Endothelial cell of umbilical vein (primary cell): ENCODE data around the gene GRPEL1. TPM values are rescaled to one million over a fixed set of nuclear protein-coding genes. Genes with fewer than 3 reads are reported as not detected.

Experiments used
- BruUV-seq: library from RNA; stranded (reverse); fragments of 400-500 nt; replicated peaks from 2 replicates; lab custom pipeline; 2021; lab: Mats Ljungman, UMichigan
- CTCF ChIA-PET: fragments of 300-600, 350-600 bp; sonication (Branson Sonifier 250); formaldehyde crosslinking; loops from one replicate; lab custom pipeline; 2021; ENCODE audit warnings: antibody characterized with exemption, inconsistent platforms; lab: Charles Lee
- POLR2A ChIA-PET: fragments of 300-600, 350-600 bp; sonication (Branson Sonifier 250); formaldehyde crosslinking; loops from one replicate; lab custom pipeline; 2021; ENCODE audit warnings: antibody characterized with exemption, inconsistent platforms; lab: Charles Lee
- DNase-seq: peaks from one replicate; pipeline ENCODE4 v3.0.0-alpha.2; 2011; ENCODE audit warnings: low read depth, low spot score
- FAIRE-seq: peaks from 2 replicates; lab custom pipeline; 2011; peaks lifted over from hg19 to GRCh38; lab: Jason Lieb, UNC
- H2AFZ ChIP-seq: 2 replicates; pipeline ENCODE4 v1.6.0; 2012; ENCODE audit warnings: low read depth, low read length, control low read depth, inconsistent platforms
- H3K27ac ChIP-seq: 2 replicates; pipeline ENCODE4 v1.5.1; 2011; ENCODE audit warnings: low read depth, mild to moderate bottlenecking, control low read depth, low read length, moderate library complexity; ENCODE audit not compliant: insufficient read depth
- H3K27me3 ChIP-seq, 2 experiments: 2 replicates each; pipeline versions ENCODE4 v1.6.0 to v1.6.1; 2011; ENCODE audit warnings: low read length in 2 of 2, mixed read lengths in 1 of 2; ENCODE audit not compliant: control insufficient read depth in 2 of 2, insufficient read depth in 2 of 2
- H3K36me3 ChIP-seq, 2 experiments: 2 replicates in 1 of 2; 3 replicates in 1 of 2; pipeline ENCODE4 v1.5.1; 2011; ENCODE audit warnings: low read length in 2 of 2, mild to moderate bottlenecking in 1 of 2, moderate library complexity in 1 of 2; ENCODE audit not compliant: control insufficient read depth in 2 of 2, insufficient read depth in 2 of 2; ENCODE audit errors: extremely low read depth in 1 of 2
- H3K4me1 ChIP-seq: 3 replicates; pipeline ENCODE4 v1.5.1; 2011; ENCODE audit warnings: mild to moderate bottlenecking, low read length; ENCODE audit not compliant: control insufficient read depth, insufficient read depth; ENCODE audit errors: extremely low read depth
- H3K4me2 ChIP-seq: 2 replicates; pipeline ENCODE4 v1.6.1; 2011; ENCODE audit warnings: low read length, control low read depth, mixed read lengths; ENCODE audit not compliant: insufficient read depth
- H3K4me3 ChIP-seq, 3 experiments: fragments of 200-600 bp in 1 of 3; sonication (generic), shearing (Covaris generic) in 1 of 3; replicated peaks in 1 of 3; 2 replicates each; pipeline ENCODE4 v1.5.1; 2011 to 2016; ENCODE audit warnings: control low read depth in 3 of 3, low read length in 3 of 3, mild to moderate bottlenecking in 2 of 3, inconsistent platforms in 1 of 3, low read depth in 1 of 3, moderate library complexity in 1 of 3; ENCODE audit not compliant: insufficient read depth in 1 of 3
- H3K79me2 ChIP-seq: 2 replicates; pipeline ENCODE4 v1.6.0; 2012; ENCODE audit warnings: low read length, inconsistent platforms; ENCODE audit not compliant: control insufficient read depth, insufficient read depth
- H3K9ac ChIP-seq: replicated peaks from 2 replicates; pipeline ENCODE3; 2011; ENCODE audit warnings: low read length, control low read depth; ENCODE audit not compliant: insufficient read depth; ENCODE audit errors: extremely low read depth
- H3K9me1 ChIP-seq: replicated peaks from 3 replicates; pipeline ENCODE4 v1.6.0; 2011; ENCODE audit warnings: mild to moderate bottlenecking, low read length; ENCODE audit not compliant: control insufficient read depth, insufficient read depth; ENCODE audit errors: extremely low read depth
- H3K9me3 ChIP-seq: replicated peaks from 2 replicates; pipeline ENCODE4 v1.5.1; 2012; ENCODE audit warnings: low read length, inconsistent platforms; ENCODE audit not compliant: control insufficient read depth, insufficient read depth
- H4K20me1 ChIP-seq: replicated peaks from 2 replicates; pipeline ENCODE3; 2011; ENCODE audit warnings: mild to moderate bottlenecking, low read length; ENCODE audit not compliant: control insufficient read depth, insufficient read depth; ENCODE audit errors: extremely low read depth
- EZH2 ChIP-seq: IDR thresholded peaks from 2 replicates; pipeline ENCODE4 v1.6.1; 2012; ENCODE audit warnings: borderline replicate concordance, low read depth, mild to moderate bottlenecking, moderate library complexity, low read length, inconsistent platforms; ENCODE audit not compliant: severe bottlenecking
- FOS ChIP-seq: IDR thresholded peaks from 2 replicates; pipeline ENCODE4 v1.6.1; 2011; ENCODE audit warnings: mild to moderate bottlenecking, low read length, moderate library complexity, borderline replicate concordance; ENCODE audit not compliant: insufficient read depth
- GATA2 ChIP-seq: IDR thresholded peaks from 2 replicates; pipeline ENCODE4 v1.7.0; 2011; ENCODE audit warnings: low read depth, mild to moderate bottlenecking, moderate library complexity, mixed read lengths, low read length; ENCODE audit not compliant: insufficient read length, insufficient read depth
- JUN ChIP-seq: IDR thresholded peaks from 2 replicates; pipeline ENCODE4 v1.6.1; 2011; ENCODE audit warnings: borderline replicate concordance, low read depth; ENCODE audit not compliant: insufficient read length, insufficient read depth
- MYC ChIP-seq: IDR thresholded peaks from one replicate; pipeline ENCODE4 v1.6.1; 2011; ENCODE audit warnings: mild to moderate bottlenecking, low read depth, low read length
- POLR2A ChIP-seq: IDR thresholded peaks from 2 replicates; pipeline ENCODE4 v1.6.1; 2012; ENCODE audit warnings: low read depth, mild to moderate bottlenecking, control low read depth, low read length
- POLR2AphosphoS5 ChIP-seq: IDR thresholded peaks from 2 replicates; pipeline ENCODE4 v1.6.1; 2012; ENCODE audit warnings: low read depth, mild to moderate bottlenecking, control low read depth, low read length, moderate library complexity; ENCODE audit not compliant: insufficient read depth
- dilution Hi-C: fragments of 300-500 bp; cut with MboI; formaldehyde crosslinking; loops from one replicate; pipeline ENCODE4 v1.15.0; 2019; ENCODE audit warnings: low sequenced_read_pairs; ENCODE audit not compliant: extremely low pct_ligation_motif_present
- intact Hi-C: fragments of 100-400 bp; cut with micrococcal nuclease; formaldehyde crosslinking; loops from one replicate; pipeline ENCODE4 v1.10.0; 2022
- polyA plus RNA-seq, 4 experiments: library from polyadenylated mRNA; depleted of rRNA in 3 of 4; stranded (reverse) in 3 of 4; unstranded in 1 of 4; fragments of >200 nt; gene quantifications; 2 replicates each; pipeline versions ENCODE4 v1.2.1 to v1.2.3, GENCODE V29; 2011 to 2012; ENCODE audit warnings: missing spikeins in 1 of 4
- total RNA-seq: library from RNA; stranded (reverse); gene quantifications from 2 replicates; pipeline ENCODE4 v1.2.3, GENCODE V29; 2021
- TF ChIP-seq, protein P1 (sequence below), 2 donors: IDR thresholded peaks; 1 replicate in 1 of 2; 2 replicates in 1 of 2; pipeline ENCODE4 v1.5.1; 2011; ENCODE audit warnings: low read length in 2 of 2, mild to moderate bottlenecking in 2 of 2, moderate library complexity in 2 of 2, control low read depth in 1 of 2, inconsistent platforms in 1 of 2, low read depth in 1 of 2; ENCODE audit not compliant: insufficient read depth in 1 of 2; ENCODE audit errors: extremely low read depth in 1 of 2
- TF ChIP-seq, protein P2 (sequence below): IDR thresholded peaks from 2 replicates; pipeline ENCODE4 v1.6.1; 2011; ENCODE audit not compliant: insufficient read depth, insufficient read length

Gene GRPEL1
- total and polyA plus RNA-seq, 2 donors (not counting 3 experiments of a cell fraction or from before 2014, with no cell fraction given), result 17.3 to 42.6 TPM

DNA sequence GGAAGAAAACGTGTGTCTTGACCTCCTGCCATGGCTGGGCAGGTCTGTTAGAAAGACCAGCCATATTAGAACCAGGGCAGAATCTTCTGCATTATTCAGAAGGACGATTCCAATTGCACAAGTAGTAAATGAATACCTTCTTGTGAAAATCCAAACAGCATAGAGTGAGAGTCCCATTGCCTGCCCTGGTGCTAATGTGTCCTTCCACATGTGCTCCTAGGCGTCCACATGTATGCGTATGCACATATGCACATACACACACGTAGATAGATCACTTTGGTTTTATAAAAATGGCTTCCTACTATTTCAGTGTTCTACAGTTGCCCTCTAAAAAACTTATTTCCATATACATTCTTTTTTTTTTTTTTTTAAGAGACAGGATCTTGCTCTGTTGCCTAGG, 10.2 kb upstream of the GRPEL1 start:
- no peak overlapping the region for H3K9ac ChIP-seq
- no peaks in the 10 kb centered on the region for H3K79me2 ChIP-seq
- intact Hi-C loops (no loop called here), dilution Hi-C loops (no loop called here)
- no peak for TF ChIP-seq MYC
- no peak for TF ChIP-seq FOS
- TF ChIP-seq POLR2AphosphoS5, result no peak
- no peak for TF ChIP-seq EZH2
- TF ChIP-seq, protein P1, sequence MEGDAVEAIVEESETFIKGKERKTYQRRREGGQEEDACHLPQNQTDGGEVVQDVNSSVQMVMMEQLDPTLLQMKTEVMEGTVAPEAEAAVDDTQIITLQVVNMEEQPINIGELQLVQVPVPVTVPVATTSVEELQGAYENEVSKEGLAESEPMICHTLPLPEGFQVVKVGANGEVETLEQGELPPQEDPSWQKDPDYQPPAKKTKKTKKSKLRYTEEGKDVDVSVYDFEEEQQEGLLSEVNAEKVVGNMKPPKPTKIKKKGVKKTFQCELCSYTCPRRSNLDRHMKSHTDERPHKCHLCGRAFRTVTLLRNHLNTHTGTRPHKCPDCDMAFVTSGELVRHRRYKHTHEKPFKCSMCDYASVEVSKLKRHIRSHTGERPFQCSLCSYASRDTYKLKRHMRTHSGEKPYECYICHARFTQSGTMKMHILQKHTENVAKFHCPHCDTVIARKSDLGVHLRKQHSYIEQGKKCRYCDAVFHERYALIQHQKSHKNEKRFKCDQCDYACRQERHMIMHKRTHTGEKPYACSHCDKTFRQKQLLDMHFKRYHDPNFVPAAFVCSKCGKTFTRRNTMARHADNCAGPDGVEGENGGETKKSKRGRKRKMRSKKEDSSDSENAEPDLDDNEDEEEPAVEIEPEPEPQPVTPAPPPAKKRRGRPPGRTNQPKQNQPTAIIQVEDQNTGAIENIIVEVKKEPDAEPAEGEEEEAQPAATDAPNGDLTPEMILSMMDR (IDR thresholded peaks at IDR 0.05; ENCODE audit: extremely low read depth in 1 of 2, insufficient read depth in 1 of 2, low read depth in 1 of 2, low read length in 2 of 2), result no peak
- TF ChIP-seq GATA2, result no peak
- no peak for TF ChIP-seq JUN
- TF ChIP-seq POLR2A, result no peak
- TF ChIP-seq, protein P2, sequence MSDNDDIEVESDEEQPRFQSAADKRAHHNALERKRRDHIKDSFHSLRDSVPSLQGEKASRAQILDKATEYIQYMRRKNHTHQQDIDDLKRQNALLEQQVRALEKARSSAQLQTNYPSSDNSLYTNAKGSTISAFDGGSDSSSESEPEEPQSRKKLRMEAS, result no peak
- H4K20me1 ChIP-seq, result no peaks in the 10 kb centered on the region
- H3K27me3 ChIP-seq, result peaks cover 10 to 21% of the 10 kb centered on the region in 2 experiments
- H3K9me1 ChIP-seq, result no peaks in the 10 kb centered on the region
- H3K36me3 ChIP-seq, result no peaks in the 10 kb centered on the region
- no TSS peak for BruUV-seq
- DNase-seq (no peak), FAIRE-seq (no peak)
- no peak overlapping the region for H2AFZ ChIP-seq
- no peak overlapping the region for H3K4me2 ChIP-seq
- H3K27ac ChIP-seq, result no peak overlapping the region
- no peak overlapping the region for H3K4me3 ChIP-seq
- ChIA-PET CTCF (interaction anchor here (0.9 kb wide), 1 partner anchor 104 kb away, joined by 3 read pairs; no protein-coding TSS in a partner anchor), POLR2A (no interaction called here)
- H3K9me3 ChIP-seq, result no peaks in the 10 kb centered on the region
- H3K4me1 ChIP-seq, result no peaks in the 10 kb centered on the region
